H1 (cell line): ENCODE data around the gene PIP4K2C. TPM values are rescaled to one million over a fixed set of nuclear protein-coding genes. Genes with fewer than 3 reads are reported as not detected.

ENCODE experiments used
- EZH2 ChIP-seq: fragments of 200-600 bp; sonication (generic); IDR thresholded peaks from 2 replicates; pipeline ENCODE4 v1.7.1; 2012; ENCODE audit warnings: low read depth, mild to moderate bottlenecking, moderate library complexity, low read length, inconsistent platforms; ENCODE audit not compliant: severe bottlenecking
- SUZ12 ChIP-seq: fragments of 200-600 bp; sonication (generic); IDR thresholded peaks from 2 replicates; pipeline ENCODE4 v1.6.1; 2012; ENCODE audit warnings: mild to moderate bottlenecking, inconsistent platforms, low read length, moderate library complexity, mixed read lengths
- polyA plus RNA-seq, 7 experiments: library from polyadenylated mRNA; depleted of rRNA in 3 of 7; stranded (reverse) in 5 of 7; unstranded in 2 of 7; fragments of >200 nt in 5 of 7; fragments of 200-250 nt in 2 of 7; gene quantifications; 1 replicate in 5 of 7; 2 replicates in 1 of 7; 4 replicates in 1 of 7; pipeline versions ENCODE4 v1.2.1 to v1.2.3, GENCODE V29; 2011 to 2013; ENCODE audit warnings: missing spikeins in 2 of 7, mixed read lengths in 2 of 7
- total RNA-seq: library from RNA; stranded (reverse); fragmentation: NEBNext Ultra II Directional; extraction: Animal tissue kit (Norgen Biotek cat#: 25700); gene quantifications from 2 replicates; pipeline ENCODE4 v1.2.1, GENCODE V29; 2021

The PIP4K2C gene
- total and polyA plus RNA-seq, 2 of the 8 experiments (the other 6 are each of a cell fraction or from before 2014, with no cell fraction given) = 25.0 to 27.1 TPM

GRCh38 chr12:57628280-57629191 is 37.5 kb downstream of the PIP4K2C start (continued):
- TF ChIP-seq EZH2 (peak; percentile 75), SUZ12 (peak; percentile 91; the same call in 1 of the 2 replicates)
